Measurements from ENCODE around the gene TRAF3IP3. TPM values are rescaled to one million over a fixed set of nuclear protein-coding genes. Genes with fewer than 3 reads are reported as not detected.

TRAF3IP3 gene
- polyA plus RNA-seq, 1 of the 3 experiments (the other 2 are of a cell fraction) = 0.31 TPM

GRCh38 chr1:209743145-209743482 is 12.7 kb upstream of the TRAF3IP3 start (continued):
- TF ChIP-seq MXI1 (IDR thresholded peaks at IDR 0.05; ENCODE audit: low read depth, low read length) (no peak), TCF12 (IDR thresholded peaks at IDR 0.05) (peak; percentile 49; the same call in 1 of the 2 replicates), TAF1 (IDR thresholded peaks at IDR 0.05; ENCODE audit: borderline replicate concordance, low read depth, low read length) (no peak), SIN3A (IDR thresholded peaks at IDR 0.05; ENCODE audit: borderline replicate concordance, low read depth, low read length) (no peak), JUND (IDR thresholded peaks at IDR 0.05) (no peak; the same call in 1 of the 2 replicates), MEF2A (IDR thresholded peaks at IDR 0.05; ENCODE audit: borderline replicate concordance, low read depth) (no peak)
- TF ChIP-seq, protein P1, sequence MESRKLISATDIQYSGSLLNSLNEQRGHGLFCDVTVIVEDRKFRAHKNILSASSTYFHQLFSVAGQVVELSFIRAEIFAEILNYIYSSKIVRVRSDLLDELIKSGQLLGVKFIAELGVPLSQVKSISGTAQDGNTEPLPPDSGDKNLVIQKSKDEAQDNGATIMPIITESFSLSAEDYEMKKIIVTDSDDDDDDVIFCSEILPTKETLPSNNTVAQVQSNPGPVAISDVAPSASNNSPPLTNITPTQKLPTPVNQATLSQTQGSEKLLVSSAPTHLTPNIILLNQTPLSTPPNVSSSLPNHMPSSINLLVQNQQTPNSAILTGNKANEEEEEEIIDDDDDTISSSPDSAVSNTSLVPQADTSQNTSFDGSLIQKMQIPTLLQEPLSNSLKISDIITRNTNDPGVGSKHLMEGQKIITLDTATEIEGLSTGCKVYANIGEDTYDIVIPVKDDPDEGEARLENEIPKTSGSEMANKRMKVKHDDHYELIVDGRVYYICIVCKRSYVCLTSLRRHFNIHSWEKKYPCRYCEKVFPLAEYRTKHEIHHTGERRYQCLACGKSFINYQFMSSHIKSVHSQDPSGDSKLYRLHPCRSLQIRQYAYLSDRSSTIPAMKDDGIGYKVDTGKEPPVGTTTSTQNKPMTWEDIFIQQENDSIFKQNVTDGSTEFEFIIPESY (IDR thresholded peaks at IDR 0.05; ENCODE audit: borderline replicate concordance, low read depth) = no peak

GRCh38 chr1:209746451-209747165 is 9.2 kb upstream of the TRAF3IP3 start:
- ChIA-PET POLR2A (no interaction called here), CTCF (interaction anchor here (2.1 kb wide), 1 partner anchor 16 kb away, joined by 5 read pairs; no protein-coding TSS in a partner anchor)
- Histone ChIP-seq H3K27ac (ENCODE audit: low read depth in 2 of 2, low read length in 1 of 2) (peak overlapping the region in 1 of 2 experiments; percentile 55; a peak in 2 of 4 replicates), H4K20me1 (ENCODE audit: insufficient read depth) (no peaks in the 10 kb centered on the region), H3K4me2 (no peak overlapping the region), H3K4me1 (ENCODE audit: control insufficient read depth in 1 of 2, insufficient read depth in 2 of 2, low read depth in 1 of 2, low read length in 1 of 2) (peaks cover 16 to 33% of the 10 kb centered on the region in 2 experiments), H2AFZ (ENCODE audit: low read depth) (peak overlapping the region; percentile 9; the same call in 1 of the 2 replicates), H3K9me2 (no peaks in the 10 kb centered on the region), H3F3A (replicated peaks; ENCODE audit: insufficient read depth) (peaks cover 14% of the 10 kb centered on the region), H3K79me2 (ENCODE audit: insufficient read depth) (no peaks in the 10 kb centered on the region), H3K4me3 (ENCODE audit: low read depth in 2 of 2, low read length in 1 of 2) (no peak overlapping the region), H3K9ac (no peak overlapping the region), H3K9me3 (no peaks in the 10 kb centered on the region), H3K27me3 (ENCODE audit: insufficient read depth) (no peaks in the 10 kb centered on the region), H3K36me3 (replicated peaks in 1 of 2; ENCODE audit: control insufficient read depth in 1 of 2, insufficient read depth in 2 of 2, low read length in 1 of 2) (no peaks in the 10 kb centered on the region)
- TF ChIP-seq SIN3A (IDR thresholded peaks at IDR 0.05; ENCODE audit: borderline replicate concordance, low read depth, low read length) (no peak), TEAD4 (IDR thresholded peaks at IDR 0.05; ENCODE audit: borderline replicate concordance, insufficient read depth) (no peak), GATA2 (CRISPR knock-in tag; IDR thresholded peaks at IDR 0.05) (no peak), USF1 (IDR thresholded peaks at IDR 0.05; ENCODE audit: borderline replicate concordance, low read depth) (no peak), TAF1 (IDR thresholded peaks at IDR 0.05; ENCODE audit: borderline replicate concordance, low read depth, low read length) (no peak), NRF1 (IDR thresholded peaks at IDR 0.05; ENCODE audit: low read depth, low read length) (no peak), SMC3 (IDR thresholded peaks at IDR 0.05; ENCODE audit: low read depth, low read length) (no peak), TCF12 (IDR thresholded peaks at IDR 0.05) (no peak), FOXJ3 (CRISPR knock-in tag; IDR thresholded peaks at IDR 0.05) (no peak), RXRA (IDR thresholded peaks at IDR 0.05; ENCODE audit: borderline replicate concordance, low read depth) (no peak)
- TF ChIP-seq, protein P2, sequence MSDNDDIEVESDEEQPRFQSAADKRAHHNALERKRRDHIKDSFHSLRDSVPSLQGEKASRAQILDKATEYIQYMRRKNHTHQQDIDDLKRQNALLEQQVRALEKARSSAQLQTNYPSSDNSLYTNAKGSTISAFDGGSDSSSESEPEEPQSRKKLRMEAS (IDR thresholded peaks at IDR 0.05; ENCODE audit: low read depth) = no peak
- no peak for DNase-seq
- 72% methylated on average over 4 of the region's 4 CpGs for WGBS (ENCODE audit: low lambda C conversion rate)

Measured in SK-N-SH (cell line).